ENCODE data around the gene GATM.

The GATM gene

GRCh38 chr15:45387380-45388007 is 9.2 kb upstream of the GATM start:
- no peak for TF ChIP-seq CTCF (IDR thresholded peaks at IDR 0.05; ENCODE audit: low read length, missing control alignments)
- no peak overlapping the region for H3K4me3 ChIP-seq (replicated peaks; ENCODE audit: low read depth, low read length)
- no peak for DNase-seq (ENCODE audit: low read depth)

GRCh38 chr15:45386974-45387373 is 8.6 kb upstream of the GATM start:
- DNase-seq (ENCODE audit: low read depth), result no peak
- H3K4me3 ChIP-seq (replicated peaks; ENCODE audit: low read depth, low read length), result no peak overlapping the region
- no peak for TF ChIP-seq CTCF (IDR thresholded peaks at IDR 0.05; ENCODE audit: low read length, missing control alignments)

GRCh38 chr15:45386420-45386819 is 8.1 kb upstream of the GATM start:
- no peak for DNase-seq (ENCODE audit: low read depth)
- H3K4me3 ChIP-seq (replicated peaks; ENCODE audit: low read depth, low read length), result no peak overlapping the region
- TF ChIP-seq CTCF (IDR thresholded peaks at IDR 0.05; ENCODE audit: low read length, missing control alignments), result no peak

- no peak overlapping the region for H3K4me3 ChIP-seq (replicated peaks; ENCODE audit: low read depth, low read length)
- TF ChIP-seq CTCF (IDR thresholded peaks at IDR 0.05; ENCODE audit: low read length, missing control alignments), result no peak
- no peak for DNase-seq (ENCODE audit: low read depth)
Measured at GRCh38 chr15:45385590-45385989, 7.2 kb upstream of the GATM start.

- no peak for TF ChIP-seq CTCF (IDR thresholded peaks at IDR 0.05; ENCODE audit: low read length, missing control alignments)
Measured at GRCh38 chr15:45384700-45385099, 6.4 kb upstream of the GATM start.

GRCh38 chr15:45378913-45379262 is 544 bp upstream of the GATM start:
- peak overlapping the region; percentile 42 for H3K4me3 ChIP-seq (replicated peaks; ENCODE audit: low read depth, low read length)
- TF ChIP-seq CTCF (IDR thresholded peaks at IDR 0.05; ENCODE audit: low read length, missing control alignments), result no peak

More at GRCh38 chr15:45384700-45385099, 6.4 kb upstream of the GATM start:
- no peak overlapping the region for H3K4me3 ChIP-seq (replicated peaks; ENCODE audit: low read depth, low read length)
- no peak for DNase-seq (ENCODE audit: low read depth)

GRCh38 chr15:45377609-45378148 is 665 bp downstream of the GATM start:
- peak overlapping the region; percentile 42 for H3K4me3 ChIP-seq (replicated peaks; ENCODE audit: low read depth, low read length)
- no peak for TF ChIP-seq CTCF (IDR thresholded peaks at IDR 0.05; ENCODE audit: low read length, missing control alignments)
- DNase-seq (ENCODE audit: low read depth), result no peak

More at GRCh38 chr15:45378913-45379262, 544 bp upstream of the GATM start:
- DNase-seq (ENCODE audit: low read depth), result no peak
